HEK293T (cell line): ENCODE data around the gene MAP1LC3A.

ENCODE experiments used
- CTCF ChIA-PET: fragments of 350-600 bp; formaldehyde crosslinking; extraction: SDS; loops from one replicate; lab custom pipeline; 2021; ENCODE audit warnings: antibody characterized with exemption, inconsistent platforms; lab: Yijun Ruan, JAX
- POLR2A ChIA-PET: fragments of 350-600 bp; formaldehyde crosslinking; extraction: SDS; loops from one replicate; lab custom pipeline; 2020; ENCODE audit warnings: antibody characterized with exemption, inconsistent platforms; lab: Yijun Ruan, JAX
- DNase-seq: peaks from one replicate; pipeline ENCODE4 v3.0.0; 2012; ENCODE audit warnings: mixed read lengths; ENCODE audit errors: extremely low spot score
- ARNT ChIP-seq: fragments of 450-650 bp; IDR thresholded peaks from 2 replicates; pipeline ENCODE4 v1.6.1; 2017; ENCODE audit warnings: mild to moderate bottlenecking
- BHLHE40 ChIP-seq: fragments of 450-650 bp; IDR thresholded peaks from 2 replicates; pipeline ENCODE4 v1.6.1; 2016; ENCODE audit warnings: mild to moderate bottlenecking, moderate library complexity, borderline replicate concordance
- CTBP1 ChIP-seq: fragments of 450-650 bp; IDR thresholded peaks from 2 replicates; pipeline ENCODE4 v1.6.1; 2016; ENCODE audit warnings: borderline replicate concordance
- ELF4 ChIP-seq: fragments of 450-650 bp; IDR thresholded peaks from 2 replicates; pipeline ENCODE4 v1.6.1; 2017; ENCODE audit warnings: antibody characterized with exemption
- FOXA1 ChIP-seq: fragments of 450-650 bp; IDR thresholded peaks from 2 replicates; pipeline ENCODE4 v1.6.1; 2016; ENCODE audit warnings: mild to moderate bottlenecking
- FOXK2 ChIP-seq: fragments of 450-650 bp; IDR thresholded peaks from 2 replicates; pipeline ENCODE4 v1.6.1; 2016; ENCODE audit warnings: mild to moderate bottlenecking
- FOXM1 ChIP-seq: fragments of 450-650 bp; IDR thresholded peaks from 2 replicates; pipeline ENCODE4 v1.6.1; 2017; ENCODE audit warnings: mild to moderate bottlenecking, borderline replicate concordance
- HDGF ChIP-seq: fragments of 450-650 bp; IDR thresholded peaks from 2 replicates; pipeline ENCODE4 v1.6.1; 2017; ENCODE audit warnings: antibody characterized with exemption, borderline replicate concordance
- L3MBTL2 ChIP-seq: fragments of 450-650 bp; conservative IDR thresholded peaks from 2 replicates; pipeline ENCODE4 v1.6.1; 2016; ENCODE audit warnings: mild to moderate bottlenecking
- LEF1 ChIP-seq: fragments of 450-650 bp; IDR thresholded peaks from 2 replicates; pipeline ENCODE4 v1.6.1; 2017; ENCODE audit warnings: mild to moderate bottlenecking, borderline replicate concordance
- NFRKB ChIP-seq: fragments of 450-650 bp; IDR thresholded peaks from 2 replicates; pipeline ENCODE4 v1.6.1; 2016; ENCODE audit warnings: mild to moderate bottlenecking, moderate library complexity
- PKNOX1 ChIP-seq: fragments of 450-650 bp; IDR thresholded peaks from 2 replicates; pipeline ENCODE4 v1.6.1; 2016
- SP1 ChIP-seq: fragments of 450-650 bp; IDR thresholded peaks from 2 replicates; pipeline ENCODE4 v1.6.1; 2017
- SUZ12 ChIP-seq: fragments of 450-650 bp; IDR thresholded peaks from 2 replicates; pipeline ENCODE4 v1.6.1; 2016; ENCODE audit warnings: mild to moderate bottlenecking
- TARDBP ChIP-seq: fragments of 450-650 bp; IDR thresholded peaks from 2 replicates; pipeline ENCODE4 v1.6.1; 2016
- ZNF384 ChIP-seq: fragments of 450-650 bp; IDR thresholded peaks from 2 replicates; pipeline ENCODE4 v1.6.1; 2016

Gene MAP1LC3A

DNA sequence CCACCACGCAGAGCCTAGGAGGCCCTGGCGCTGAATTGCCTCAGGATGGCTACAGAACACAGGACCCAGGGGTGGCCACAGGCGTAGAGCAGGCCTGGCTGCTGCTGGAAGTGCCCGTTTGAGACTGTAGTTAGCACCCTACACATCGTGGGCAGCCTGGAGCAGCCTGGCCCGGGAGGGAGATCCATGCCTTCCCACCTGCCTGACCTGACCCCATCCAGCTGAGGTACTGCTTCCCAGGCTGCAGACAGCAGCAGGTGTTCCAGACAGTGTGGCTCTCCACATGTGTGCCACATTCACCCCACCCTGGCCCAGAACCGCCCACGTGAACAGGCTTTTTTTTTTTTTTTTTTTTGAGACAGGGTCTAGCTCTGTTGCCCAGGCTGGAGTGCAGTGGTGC is 20.9 kb upstream of the MAP1LC3A start:
- POLR2A ChIA-PET = no interaction called here
- no peak for DNase-seq
- no peak for TF ChIP-seq L3MBTL2
- no peak for TF ChIP-seq NFRKB
- no peak for TF ChIP-seq TARDBP
- no peak for TF ChIP-seq FOXA1
- no peak for TF ChIP-seq HDGF
- TF ChIP-seq CTBP1 = no peak
- no peak for TF ChIP-seq FOXK2
- no peak for TF ChIP-seq BHLHE40
- no peak for TF ChIP-seq FOXM1
- CTCF ChIA-PET = interaction anchor here (0.5 to 1.4 kb wide), 7 partner anchors 13 to 232 kb away, joined by 3 to 15 read pairs (median 3); no protein-coding TSS in a partner anchor

- CTCF ChIA-PET = interaction anchor here (0.6 to 1.0 kb wide), 7 partner anchors 16 to 381 kb away, joined by 3 to 5 read pairs (median 3); partner anchors contain the start of gene DYNLRB1
- POLR2A ChIA-PET = interaction anchor here (0.6 kb wide), 1 partner anchor 170 kb away, joined by 3 read pairs; no protein-coding TSS in a partner anchor
- peak; percentile 67 for DNase-seq
- TF ChIP-seq HDGF = no peak
- no peak for TF ChIP-seq ZNF384
- TF ChIP-seq PKNOX1 = no peak
- no peak for TF ChIP-seq L3MBTL2
- TF ChIP-seq ELF4 = no peak
- no peak for TF ChIP-seq FOXK2
- TF ChIP-seq CTBP1 = no peak
- no peak for TF ChIP-seq ARNT
- no peak for TF ChIP-seq SP1
- no peak for TF ChIP-seq FOXM1
- TF ChIP-seq TARDBP = no peak
- no peak for TF ChIP-seq FOXA1
- TF ChIP-seq BHLHE40 = no peak
- TF ChIP-seq NFRKB = no peak
- no peak for TF ChIP-seq SUZ12
- TF ChIP-seq LEF1 = no peak
Measured at GRCh38 chr20:34538671-34539123, 19.8 kb upstream of the MAP1LC3A start.

DNA sequence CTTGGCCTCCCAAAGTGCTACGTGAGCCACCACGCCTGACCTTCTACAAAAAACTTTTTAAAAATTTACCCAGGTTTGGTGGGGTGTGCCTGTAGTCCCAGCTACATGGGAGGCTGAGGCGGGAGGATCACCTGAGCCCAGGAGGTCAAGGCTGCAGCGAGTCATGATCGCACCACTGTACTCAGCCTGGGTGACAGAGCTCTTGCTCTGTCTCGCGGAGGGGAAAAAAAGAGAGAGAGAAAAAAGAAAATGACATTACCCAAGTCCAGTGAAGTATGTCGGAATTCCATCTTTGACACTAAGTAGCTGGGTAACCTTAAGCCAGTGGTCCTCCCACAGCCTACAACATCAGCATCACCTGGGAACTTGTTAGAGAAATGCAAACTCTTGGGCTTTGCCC is 18.8 kb upstream of the MAP1LC3A start:
- POLR2A ChIA-PET = no interaction called here
- TF ChIP-seq FOXK2 (no peak), NFRKB (no peak), L3MBTL2 (no peak), FOXM1 (no peak), BHLHE40 (no peak)
- no peak for DNase-seq
- CTCF ChIA-PET = interaction anchor here (0.9 kb wide), 1 partner anchor 168 kb away, joined by 4 read pairs; no protein-coding TSS in a partner anchor

DNA sequence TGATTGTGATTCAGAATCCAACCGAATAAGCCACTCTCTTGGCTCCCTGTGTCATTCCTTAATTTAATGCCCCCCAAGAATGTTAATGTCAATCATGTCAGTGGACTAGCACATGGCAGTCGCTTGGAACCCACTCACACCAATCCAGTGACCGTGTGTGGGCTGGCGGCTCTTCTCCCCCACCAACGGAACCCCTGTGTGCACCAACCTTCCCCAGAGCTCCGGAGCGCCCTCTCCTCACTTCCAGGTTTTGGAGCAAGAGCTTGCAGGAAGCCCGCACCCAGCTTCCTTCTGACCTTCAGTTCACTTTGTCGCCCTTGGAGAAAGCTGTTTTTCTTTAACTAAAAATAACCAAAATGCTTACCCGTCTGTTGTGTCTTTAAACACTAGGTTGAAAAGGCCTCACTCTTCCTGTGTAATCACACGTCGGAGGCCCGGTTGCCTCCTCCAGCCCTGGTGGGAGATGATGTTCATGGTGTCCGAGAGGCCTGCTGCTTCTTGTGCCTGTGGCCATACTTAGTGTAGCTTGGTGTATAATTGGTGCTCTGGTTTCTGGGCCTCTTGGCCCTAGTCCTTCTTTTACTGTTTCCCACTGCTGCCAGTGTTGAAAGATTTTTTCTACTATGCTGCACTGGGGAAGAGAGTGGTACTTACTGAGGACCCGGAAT is 17.8 kb upstream of the MAP1LC3A start:
- CTCF ChIA-PET = no interaction called here
- no peak for TF ChIP-seq L3MBTL2
- no peak for TF ChIP-seq FOXM1
- no peak for TF ChIP-seq LEF1
- no peak for TF ChIP-seq HDGF
- no peak for TF ChIP-seq SP1
- no peak for TF ChIP-seq TARDBP
- TF ChIP-seq ARNT = no peak
- POLR2A ChIA-PET = no interaction called here
- DNase-seq = no peak

DNA sequence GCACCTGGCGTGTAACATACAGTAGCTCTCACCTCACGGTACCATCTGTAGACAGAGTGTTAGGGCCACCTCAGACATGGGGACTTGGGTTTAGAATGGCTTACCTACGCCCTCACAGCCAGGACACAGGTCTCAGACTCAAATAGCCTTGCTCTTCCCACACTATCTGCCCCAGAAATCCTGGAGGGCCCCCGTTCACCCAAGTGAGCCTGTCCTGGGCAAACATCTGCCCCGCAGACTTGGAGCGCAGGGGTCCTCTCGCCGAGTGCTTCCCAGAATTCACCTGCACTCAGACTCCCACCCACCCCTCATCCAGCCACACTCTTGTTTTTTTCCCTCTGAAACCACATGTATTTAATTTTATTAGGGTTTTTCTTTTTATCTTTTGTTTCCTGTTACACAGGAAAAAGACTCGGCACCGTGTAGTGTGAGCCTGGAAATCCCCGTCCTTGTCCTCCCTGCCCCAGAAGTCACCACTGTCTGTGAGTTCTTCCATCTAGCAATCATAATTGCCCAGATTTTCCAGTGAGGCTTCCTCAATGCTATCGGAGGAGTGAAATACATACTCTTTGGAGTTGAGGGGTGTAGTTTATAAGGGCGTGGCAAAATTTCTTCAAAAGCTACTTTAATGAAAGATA is 17.1 kb upstream of the MAP1LC3A start:
- ChIA-PET CTCF (no interaction called here), POLR2A (no interaction called here)
- no peak for TF ChIP-seq ARNT
- no peak for TF ChIP-seq FOXA1
- TF ChIP-seq ELF4 = no peak
- TF ChIP-seq SUZ12 = no peak
- TF ChIP-seq FOXK2 = no peak
- TF ChIP-seq FOXM1 = no peak
- no peak for TF ChIP-seq PKNOX1
- TF ChIP-seq HDGF = no peak
- TF ChIP-seq ZNF384 = no peak
- no peak for TF ChIP-seq NFRKB
- TF ChIP-seq LEF1 = no peak
- TF ChIP-seq TARDBP = no peak
- TF ChIP-seq SP1 = no peak
- TF ChIP-seq BHLHE40 = no peak
- TF ChIP-seq L3MBTL2 = no peak
- DNase-seq = no peak

DNA sequence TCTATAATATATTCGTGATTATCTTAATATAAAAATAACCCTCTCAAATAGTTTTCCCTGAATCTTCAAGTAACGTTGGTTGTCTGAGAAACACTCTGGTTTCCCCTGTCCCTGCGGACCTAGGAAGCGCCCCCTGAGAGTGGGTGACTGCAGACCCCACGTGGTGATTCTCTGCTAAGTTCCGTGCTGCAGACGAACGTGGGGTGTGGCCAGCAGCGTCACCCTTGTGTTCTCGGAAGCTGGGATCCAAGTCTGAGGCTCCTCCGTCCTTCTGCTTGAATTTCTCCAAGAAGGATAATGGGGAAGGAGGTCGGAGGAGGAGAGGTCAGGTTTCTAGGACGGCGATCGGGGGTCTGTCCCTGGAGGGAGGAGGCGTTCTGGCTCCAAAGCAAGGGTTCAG is 16.6 kb upstream of the MAP1LC3A start:
- no peak for DNase-seq
- ChIA-PET CTCF (no interaction called here), POLR2A (no interaction called here)
- TF ChIP-seq CTBP1 (no peak), PKNOX1 (no peak), ARNT (no peak), ELF4 (no peak), FOXA1 (no peak), BHLHE40 (no peak), NFRKB (no peak), HDGF (no peak), FOXM1 (no peak), SUZ12 (no peak), ZNF384 (no peak), TARDBP (no peak), FOXK2 (no peak), LEF1 (no peak), L3MBTL2 (no peak), SP1 (no peak)
